ENCODE data around the gene CPT2. TPM values are rescaled to one million over a fixed set of nuclear protein-coding genes. Genes with fewer than 3 reads are reported as not detected.
A peak's percentile ranks its signal among the peaks of the same experiment; 100 is the strongest.

CPT2 gene
- total and polyA plus RNA-seq, 5 donors: 12.1 to 21.2 (median 15.3) TPM

- Histone ChIP-seq H3K9me3 (ENCODE audit: control insufficient read depth, low read length) (no peaks in the 10 kb centered on the region), H3K4me3 (ENCODE audit: low read length) (no peak overlapping the region), H3K27me3 (ENCODE audit: control insufficient read depth, insufficient read depth) (no peaks in the 10 kb centered on the region), H3K27ac (ENCODE audit: low read length) (no peak overlapping the region), H3K4me1 (ENCODE audit: control insufficient read depth, insufficient read depth, low read length) (no peaks in the 10 kb centered on the region)
- no peak for DNase-seq
- 75% methylated on average over 5 of the region's 5 CpGs for WGBS
- intact Hi-C loops (cut with DNase I): no loop called here
- ATAC-seq: no peak
These were observed 34.0 kb upstream of the CPT2 start for GRCh38 chr1:53162621-53163020.

DNA sequence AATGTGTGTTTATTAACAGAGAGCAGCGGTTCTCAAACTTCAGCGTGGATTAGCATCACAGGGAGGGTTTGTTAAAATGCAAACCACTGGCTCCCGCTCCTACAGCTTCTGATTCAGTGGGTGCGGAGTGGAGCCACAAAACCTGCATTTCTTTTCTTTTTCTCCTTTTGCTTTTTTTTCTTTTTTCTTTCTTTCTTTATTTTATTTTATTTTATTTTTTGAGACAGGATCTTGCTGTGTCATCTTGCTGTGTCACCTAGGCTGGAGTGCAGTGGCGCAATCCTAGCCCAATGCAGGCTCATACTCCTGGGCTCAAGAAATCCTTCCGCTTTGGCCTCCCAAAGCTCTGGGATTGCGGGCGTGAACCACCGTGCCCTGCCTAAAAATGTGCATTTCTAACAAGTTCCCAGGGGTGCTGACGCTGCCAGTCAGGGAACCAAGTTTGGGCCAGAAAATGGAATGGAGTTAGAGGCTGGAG is 33.3 kb upstream of the CPT2 start:
- Histone ChIP-seq H3K4me3 (ENCODE audit: low read length) (no peak overlapping the region), H3K27me3 (ENCODE audit: control insufficient read depth, insufficient read depth) (no peaks in the 10 kb centered on the region), H3K4me1 (ENCODE audit: control insufficient read depth, insufficient read depth, low read length) (no peaks in the 10 kb centered on the region), H3K9me3 (ENCODE audit: control insufficient read depth, low read length) (no peaks in the 10 kb centered on the region), H3K27ac (ENCODE audit: low read length) (no peak overlapping the region)
- DNase-seq: no peak
- 82% methylated on average over 10 of the region's 10 CpGs for WGBS
- ATAC-seq: no peak
- intact Hi-C loops (cut with DNase I): no loop called here

GRCh38 chr1:53165408-53165961 is 31.1 kb upstream of the CPT2 start:
- no peaks in the 10 kb centered on the region for H3K4me1 ChIP-seq (ENCODE audit: control insufficient read depth, insufficient read depth, low read length)
- no peak overlapping the region for H3K4me3 ChIP-seq (ENCODE audit: low read length)
- ATAC-seq: no peak
- H3K27me3 ChIP-seq (ENCODE audit: control insufficient read depth, insufficient read depth): no peaks in the 10 kb centered on the region
- intact Hi-C loops (cut with DNase I): no loop called here
- H3K9me3 ChIP-seq (ENCODE audit: control insufficient read depth, low read length): no peaks in the 10 kb centered on the region
- no peak for DNase-seq
- no peak overlapping the region for H3K27ac ChIP-seq (ENCODE audit: low read length)
- 78% methylated on average over 5 of the region's 5 CpGs for WGBS

DNA sequence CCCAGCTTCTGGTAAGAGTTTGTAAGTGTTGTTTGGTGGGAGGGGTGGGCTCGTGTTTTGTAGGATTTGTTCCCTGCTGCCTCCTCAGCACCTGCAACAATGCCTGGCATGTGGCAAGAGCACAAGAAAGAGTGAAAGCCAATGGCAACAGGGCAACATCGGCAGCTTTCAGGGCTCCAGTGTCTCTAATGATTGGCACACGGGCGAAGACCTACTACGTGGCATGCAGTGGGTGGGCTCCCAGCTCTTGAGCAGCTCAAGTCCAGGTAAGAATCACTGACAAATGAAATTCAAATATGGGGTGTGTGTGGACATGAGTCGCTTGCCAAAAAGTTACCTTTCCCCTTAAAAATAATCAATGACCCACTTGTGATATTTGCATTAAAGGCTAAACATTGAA is 30.3 kb upstream of the CPT2 start:
- no peaks in the 10 kb centered on the region for H3K4me1 ChIP-seq (ENCODE audit: control insufficient read depth, insufficient read depth, low read length)
- H3K9me3 ChIP-seq (ENCODE audit: control insufficient read depth, low read length): no peaks in the 10 kb centered on the region
- ATAC-seq (no peak), DNase-seq (no peak)
- intact Hi-C loops (cut with DNase I): no loop called here
- H3K27ac ChIP-seq (ENCODE audit: low read length): no peak overlapping the region
- H3K4me3 ChIP-seq (ENCODE audit: low read length): no peak overlapping the region
- 82% methylated on average over 6 of the region's 6 CpGs for WGBS
- H3K27me3 ChIP-seq (ENCODE audit: control insufficient read depth, insufficient read depth): no peaks in the 10 kb centered on the region

DNA sequence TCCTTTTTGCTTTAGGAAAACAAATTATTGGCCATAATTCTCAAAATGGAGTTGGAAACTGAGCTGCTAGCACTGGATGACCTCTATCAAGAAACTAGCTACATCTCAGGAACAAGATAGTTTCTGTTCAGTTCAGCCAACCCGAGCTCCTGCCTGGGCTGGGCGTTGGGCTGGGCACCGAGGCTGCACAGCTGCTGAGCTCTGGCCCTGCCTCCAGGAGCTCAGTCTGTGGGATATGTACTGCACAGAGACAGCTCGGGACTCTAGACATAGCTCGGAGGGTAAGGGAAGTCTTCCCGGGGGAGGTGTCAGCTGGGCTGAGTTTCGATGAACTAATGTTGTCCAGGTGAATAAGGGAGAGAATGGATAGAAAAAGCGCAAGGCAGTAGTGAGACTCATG is 29.7 kb upstream of the CPT2 start:
- Histone ChIP-seq H3K4me1 (ENCODE audit: control insufficient read depth, insufficient read depth, low read length) (no peaks in the 10 kb centered on the region), H3K27me3 (ENCODE audit: control insufficient read depth, insufficient read depth) (no peaks in the 10 kb centered on the region), H3K9me3 (ENCODE audit: control insufficient read depth, low read length) (no peaks in the 10 kb centered on the region), H3K27ac (ENCODE audit: low read length) (no peak overlapping the region), H3K4me3 (ENCODE audit: low read length) (no peak overlapping the region)
- intact Hi-C loops (cut with DNase I): no loop called here
- peak in 1 of 2 donors; percentile 64 for ATAC-seq
- DNase-seq: peak in 1 of 3 donors; percentile 53
- 74% methylated on average over 8 of the region's 8 CpGs for WGBS

GRCh38 chr1:53172426-53173128 is 24.0 kb upstream of the CPT2 start:
- H3K4me1 ChIP-seq (ENCODE audit: control insufficient read depth, insufficient read depth, low read length): peaks cover 3% of the 10 kb centered on the region
- DNase-seq (no peak), ATAC-seq (peak; percentile 23 to 25)
- 27% methylated on average over 6 of the region's 6 CpGs for WGBS
- intact Hi-C loops (cut with DNase I): loop anchor here in 1 of 4 donors (10.0 kb wide), 1 partner anchor 58 kb away; no protein-coding TSS in a partner anchor
- H3K9me3 ChIP-seq (ENCODE audit: control insufficient read depth, low read length): no peaks in the 10 kb centered on the region
- H3K27me3 ChIP-seq (ENCODE audit: control insufficient read depth, insufficient read depth): no peaks in the 10 kb centered on the region
- no peak overlapping the region for H3K4me3 ChIP-seq (ENCODE audit: low read length)
- H3K27ac ChIP-seq (ENCODE audit: low read length): no peak overlapping the region

DNA sequence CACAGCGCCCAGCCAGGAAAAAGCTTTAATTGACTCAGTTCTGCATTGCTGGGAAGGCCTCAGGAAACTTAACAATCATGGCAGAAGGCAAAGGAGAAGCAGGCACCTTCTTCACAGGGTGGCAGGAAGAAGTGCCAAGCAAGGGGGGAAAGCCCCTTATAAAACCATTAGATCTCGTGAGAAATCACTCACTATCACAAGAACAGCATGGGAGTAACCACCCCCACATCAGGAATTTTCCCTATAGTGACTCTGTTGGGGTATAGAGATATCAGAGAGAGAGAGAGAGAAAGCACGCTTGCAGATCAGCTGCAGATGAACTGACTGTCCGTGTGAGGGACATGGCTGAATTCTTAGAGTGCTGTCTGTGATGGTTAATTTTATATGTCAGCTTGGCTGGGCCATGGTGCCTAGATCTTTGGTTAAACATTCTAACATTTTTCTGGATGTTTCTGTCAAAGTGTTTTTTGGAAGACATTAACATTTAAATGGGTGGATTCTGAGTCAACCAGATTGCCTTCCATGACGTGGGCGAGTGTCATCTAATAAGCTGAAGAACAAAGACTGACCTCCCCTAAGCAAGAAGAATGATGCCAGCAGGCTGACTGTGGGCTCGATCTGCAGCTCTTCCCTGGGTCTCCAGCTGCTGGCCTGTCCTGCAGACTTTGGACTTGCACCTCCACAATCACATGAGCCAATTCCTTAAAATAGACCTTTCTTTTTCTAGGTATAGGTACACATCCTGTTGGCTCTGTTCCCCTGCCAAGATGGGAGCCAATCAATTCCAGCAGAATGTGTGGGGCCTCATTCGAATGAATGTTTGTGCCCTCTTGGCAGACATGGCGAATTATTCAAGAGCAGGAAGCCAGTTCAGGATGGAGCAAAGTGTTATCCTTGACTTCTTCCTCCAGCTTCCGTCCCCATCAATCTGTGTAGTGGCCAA is 21.4 kb upstream of the CPT2 start:
- peaks cover 3% of the 10 kb centered on the region for H3K4me1 ChIP-seq (ENCODE audit: control insufficient read depth, insufficient read depth, low read length)
- no peak for DNase-seq
- ATAC-seq: no peak
- H3K4me3 ChIP-seq (ENCODE audit: low read length): no peak overlapping the region
- H3K9me3 ChIP-seq (ENCODE audit: control insufficient read depth, low read length): no peaks in the 10 kb centered on the region
- WGBS: 67% methylated on average over 10 of the region's 10 CpGs
- H3K27ac ChIP-seq (ENCODE audit: low read length): no peak overlapping the region
- no peaks in the 10 kb centered on the region for H3K27me3 ChIP-seq (ENCODE audit: control insufficient read depth, insufficient read depth)
- intact Hi-C loops (cut with DNase I): loop anchor here in 1 of 4 donors (10.0 kb wide), 1 partner anchor 60 kb away; no protein-coding TSS in a partner anchor

GRCh38 chr1:53176452-53177208 is 20.0 kb upstream of the CPT2 start:
- peak; percentile 52 to 78 for ATAC-seq
- no peaks in the 10 kb centered on the region for H3K9me3 ChIP-seq (ENCODE audit: control insufficient read depth, low read length)
- peaks cover 3% of the 10 kb centered on the region for H3K4me1 ChIP-seq (ENCODE audit: control insufficient read depth, insufficient read depth, low read length)
- WGBS: 56% methylated on average over 10 of the region's 10 CpGs
- intact Hi-C loops (cut with DNase I): loop anchor here in 1 of 4 donors (10.0 kb wide), 1 partner anchor 62 kb away; no protein-coding TSS in a partner anchor
- H3K27ac ChIP-seq (ENCODE audit: low read length): no peak overlapping the region
- no peaks in the 10 kb centered on the region for H3K27me3 ChIP-seq (ENCODE audit: control insufficient read depth, insufficient read depth)
- no peak overlapping the region for H3K4me3 ChIP-seq (ENCODE audit: low read length)
- peak; percentile 36 to 73 (median 67) for DNase-seq

DNA sequence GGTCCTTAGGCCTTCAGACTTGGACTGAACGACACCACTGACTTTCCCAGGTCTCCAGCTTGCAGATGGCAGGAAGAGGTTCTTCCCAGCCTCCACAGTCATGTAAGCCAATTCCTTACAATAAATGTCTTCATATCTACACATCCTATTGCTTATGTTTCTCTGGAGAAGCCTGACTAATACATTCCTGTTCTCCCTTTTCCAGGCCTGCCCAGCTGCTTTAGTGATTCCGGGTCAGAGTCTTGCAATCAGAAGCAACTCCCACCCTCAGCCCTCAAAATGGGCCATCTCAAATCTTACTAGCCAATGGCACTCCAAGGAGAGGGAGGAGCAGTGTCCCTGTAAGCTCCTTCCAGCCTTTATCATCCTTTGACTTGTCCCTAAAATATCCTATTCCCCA is 16.4 kb upstream of the CPT2 start:
- 75% methylated on average over 2 of the region's 2 CpGs for WGBS
- H3K4me1 ChIP-seq (ENCODE audit: control insufficient read depth, insufficient read depth, low read length): peaks cover 7% of the 10 kb centered on the region
- no peak overlapping the region for H3K27ac ChIP-seq (ENCODE audit: low read length)
- intact Hi-C loops (cut with DNase I): loop anchor here in 1 of 4 donors (10.0 kb wide), 1 partner anchor 275 kb away; no protein-coding TSS in a partner anchor
- no peak overlapping the region for H3K4me3 ChIP-seq (ENCODE audit: low read length)
- no peak for DNase-seq
- ATAC-seq: no peak
- no peaks in the 10 kb centered on the region for H3K27me3 ChIP-seq (ENCODE audit: control insufficient read depth, insufficient read depth)
- no peaks in the 10 kb centered on the region for H3K9me3 ChIP-seq (ENCODE audit: control insufficient read depth, low read length)

DNA sequence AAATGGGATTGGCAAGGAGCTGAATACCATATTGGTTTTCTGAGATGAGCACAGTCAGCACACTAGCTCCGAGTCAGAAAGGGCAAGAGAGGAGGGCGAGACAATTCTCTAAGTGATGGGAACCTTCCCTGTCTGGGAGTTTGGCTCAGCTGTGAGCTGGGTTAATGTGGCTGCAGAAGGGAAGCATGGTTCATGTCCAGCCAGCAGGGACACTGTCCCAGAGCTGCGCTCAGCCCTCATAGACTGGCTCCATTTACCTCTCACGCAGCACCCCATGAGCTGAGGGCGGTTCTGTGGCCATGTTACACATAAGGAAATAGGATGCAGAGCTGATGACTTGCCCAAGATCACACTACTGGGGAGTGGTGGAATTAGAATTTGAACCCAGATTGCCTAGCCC is 15.7 kb upstream of the CPT2 start:
- DNase-seq: no peak
- Histone ChIP-seq H3K27me3 (ENCODE audit: control insufficient read depth, insufficient read depth) (no peaks in the 10 kb centered on the region), H3K4me3 (ENCODE audit: low read length) (no peak overlapping the region), H3K27ac (ENCODE audit: low read length) (no peak overlapping the region), H3K4me1 (ENCODE audit: control insufficient read depth, insufficient read depth, low read length) (peaks cover 8% of the 10 kb centered on the region), H3K9me3 (ENCODE audit: control insufficient read depth, low read length) (no peaks in the 10 kb centered on the region)
- 92% methylated on average over 5 of the region's 5 CpGs for WGBS
- intact Hi-C loops (cut with DNase I): loop anchor here in 1 of 4 donors (10.0 kb wide), 1 partner anchor 276 kb away; no protein-coding TSS in a partner anchor
- ATAC-seq: no peak

Measured in right cardiac atrium (tissue), 5 donors.